ENCODE results near the gene OCA2.

The OCA2 gene

GRCh38 chr15:28078191-28078719 lies 20.9 kb downstream of the OCA2 start:
- no peak for DNase-seq

- no peak for DNase-seq
Observed at GRCh38 chr15:28075573-28075972, 23.5 kb downstream of the OCA2 start.

GRCh38 chr15:28068930-28069329 lies 30.2 kb downstream of the OCA2 start:
- DNase-seq: no peak

GRCh38 chr15:28066231-28066630 lies 32.9 kb downstream of the OCA2 start:
- DNase-seq: no peak

- no peak for DNase-seq
Observed at GRCh38 chr15:28060005-28060404, 39.1 kb downstream of the OCA2 start.

GRCh38 chr15:28058082-28058481 lies 41.0 kb downstream of the OCA2 start:
- DNase-seq: no peak

- peak; percentile 41 for DNase-seq
Observed at GRCh38 chr15:28051955-28052633, 47.0 kb downstream of the OCA2 start.

GRCh38 chr15:28049581-28049980 lies 49.5 kb downstream of the OCA2 start:
- no peak for DNase-seq

GRCh38 chr15:28047277-28047676 lies 51.8 kb downstream of the OCA2 start:
- DNase-seq: no peak

GRCh38 chr15:28044121-28044672 lies 54.9 kb downstream of the OCA2 start:
- peak; percentile 51 for DNase-seq

- DNase-seq: peak; percentile 85
Observed at GRCh38 chr15:28043691-28044091, 55.4 kb downstream of the OCA2 start.

GRCh38 chr15:28037969-28038590 lies 61.0 kb downstream of the OCA2 start:
- no peak for DNase-seq

GRCh38 chr15:28033443-28033842 lies 65.7 kb downstream of the OCA2 start:
- no peak for DNase-seq

- no peak for DNase-seq
Observed at GRCh38 chr15:28030801-28031200, 68.3 kb downstream of the OCA2 start.

- no peak for DNase-seq
Observed at GRCh38 chr15:28027714-28028076, 71.4 kb downstream of the OCA2 start.

- no peak for DNase-seq
Observed at GRCh38 chr15:28026764-28027713, 72.1 kb downstream of the OCA2 start.

- DNase-seq: no peak
Observed at GRCh38 chr15:28026221-28026620, 72.9 kb downstream of the OCA2 start.

- DNase-seq: no peak
Observed at GRCh38 chr15:28025413-28025812, 73.7 kb downstream of the OCA2 start.

GRCh38 chr15:28024889-28025250 lies 74.2 kb downstream of the OCA2 start:
- DNase-seq: no peak

- no peak for DNase-seq
Observed at GRCh38 chr15:28023933-28024888, 74.9 kb downstream of the OCA2 start.

- no peak for DNase-seq
Observed at GRCh38 chr15:28023422-28023821, 75.7 kb downstream of the OCA2 start.

- DNase-seq: no peak
Observed at GRCh38 chr15:28022961-28023360, 76.2 kb downstream of the OCA2 start.

All from NCI-H1694 treated with DMSO at 0.1 percent for 48 hours (cell line).